ENCODE measurements around the gene GRID1.

Gene GRID1

GRCh38 chr10:86303626-86304025, 63.0 kb downstream of the GRID1 start:
- no peak overlapping the region for H3K4me3 ChIP-seq (ENCODE audit: low read depth, low read length)
- TF ChIP-seq CTCF (IDR thresholded peaks at IDR 0.05; ENCODE audit: control insufficient read depth, extremely low read depth, insufficient read depth) = no peak

GRCh38 chr10:86301971-86302370, 64.6 kb downstream of the GRID1 start:
- TF ChIP-seq CTCF (IDR thresholded peaks at IDR 0.05; ENCODE audit: control insufficient read depth, extremely low read depth, insufficient read depth) = no peak
- no peak overlapping the region for H3K4me3 ChIP-seq (ENCODE audit: low read depth, low read length)
- DNase-seq (ENCODE audit: low read depth) = no peak

More at GRCh38 chr10:86303626-86304025, 63.0 kb downstream of the GRID1 start:
- DNase-seq (ENCODE audit: low read depth) = no peak

- no peak for DNase-seq (ENCODE audit: low read depth)
- H3K4me3 ChIP-seq (ENCODE audit: low read depth, low read length) = no peak overlapping the region
- no peak for TF ChIP-seq CTCF (IDR thresholded peaks at IDR 0.05; ENCODE audit: control insufficient read depth, extremely low read depth, insufficient read depth)
Measured at GRCh38 chr10:86300931-86301830, 65.4 kb downstream of the GRID1 start.

DNA sequence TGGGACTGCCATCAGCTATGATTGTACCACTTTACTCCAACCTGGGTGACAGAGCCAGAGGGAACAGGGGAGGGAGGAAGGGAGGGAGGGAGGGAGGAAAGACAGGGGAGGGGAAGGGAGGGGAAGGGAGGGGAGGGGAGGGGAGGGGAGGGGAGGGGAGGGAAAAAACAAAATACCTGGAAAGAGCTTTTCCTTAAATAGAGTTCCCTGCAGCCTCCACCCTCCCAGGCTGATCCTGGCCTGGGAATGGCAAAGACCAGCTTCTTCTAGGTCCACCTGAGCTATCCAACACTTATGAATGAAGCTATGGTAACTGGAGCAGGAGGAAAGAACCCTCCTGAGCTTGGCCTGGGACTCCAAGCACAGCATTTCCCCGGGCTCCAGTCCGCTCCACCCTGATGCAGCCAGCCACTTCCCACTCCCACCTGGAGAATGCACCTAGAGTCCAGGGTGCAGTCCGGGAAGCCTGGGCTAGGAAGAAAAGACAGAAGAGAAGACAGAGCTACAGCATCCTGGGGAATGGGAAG, 66.1 kb downstream of the GRID1 start:
- no peak for DNase-seq (ENCODE audit: low read depth)
- no peak for TF ChIP-seq CTCF (IDR thresholded peaks at IDR 0.05; ENCODE audit: control insufficient read depth, extremely low read depth, insufficient read depth)
- H3K4me3 ChIP-seq (ENCODE audit: low read depth, low read length) = no peak overlapping the region

GRCh38 chr10:86299562-86299961, 67.0 kb downstream of the GRID1 start:
- no peak overlapping the region for H3K4me3 ChIP-seq (ENCODE audit: low read depth, low read length)
- TF ChIP-seq CTCF (IDR thresholded peaks at IDR 0.05; ENCODE audit: control insufficient read depth, extremely low read depth, insufficient read depth) = no peak

GRCh38 chr10:86298501-86299001, 68.0 kb downstream of the GRID1 start:
- no peak overlapping the region for H3K4me3 ChIP-seq (ENCODE audit: low read depth, low read length)
- TF ChIP-seq CTCF (IDR thresholded peaks at IDR 0.05; ENCODE audit: control insufficient read depth, extremely low read depth, insufficient read depth) = no peak
- no peak for DNase-seq (ENCODE audit: low read depth)

More at GRCh38 chr10:86299562-86299961, 67.0 kb downstream of the GRID1 start:
- DNase-seq (ENCODE audit: low read depth) = no peak
